Trophoblast cell (in vitro differentiated cells and primary cell): ENCODE results near the gene CRISPLD2.

Experiments used
- DNase-seq, 2 donors: peaks; one replicate each; pipeline ENCODE4 v3.0.0-alpha.2; 2016
- H2AFZ ChIP-seq: 2 replicates; pipeline ENCODE4 v1.6.1; 2013; ENCODE audit warnings: low read length, moderate library complexity, mild to moderate bottlenecking; ENCODE audit not compliant: insufficient read depth, poor library complexity
- H2AK5ac ChIP-seq: 2 replicates; pipeline ENCODE4 v1.6.1; 2013; ENCODE audit warnings: mild to moderate bottlenecking, low read length
- H2BK120ac ChIP-seq: 2 replicates; pipeline ENCODE4 v1.6.1; 2013; ENCODE audit warnings: low read length, mild to moderate bottlenecking, moderate library complexity; ENCODE audit not compliant: insufficient read depth, poor library complexity
- H2BK12ac ChIP-seq: 2 replicates; pipeline ENCODE4 v1.6.1; 2013; ENCODE audit warnings: mild to moderate bottlenecking, low read length, moderate library complexity
- H2BK5ac ChIP-seq: 2 replicates; pipeline ENCODE4 v1.6.1; 2013; ENCODE audit warnings: low read length, low read depth, moderate library complexity, mild to moderate bottlenecking; ENCODE audit not compliant: poor library complexity
- H3K14ac ChIP-seq: 2 replicates; pipeline ENCODE4 v1.6.1; 2013; ENCODE audit warnings: mild to moderate bottlenecking, low read length
- H3K18ac ChIP-seq: 2 replicates; pipeline ENCODE4 v1.6.1; 2013; ENCODE audit warnings: mild to moderate bottlenecking, low read length
- H3K23ac ChIP-seq: 2 replicates; pipeline ENCODE4 v1.6.1; 2013; ENCODE audit warnings: low read length
- H3K27ac ChIP-seq: 2 replicates; pipeline ENCODE4 v1.5.1; 2013; ENCODE audit warnings: low read depth, mild to moderate bottlenecking, inconsistent platforms, low read length, moderate library complexity
- H3K27me3 ChIP-seq: 2 replicates; pipeline ENCODE4 v1.6.1; 2013; ENCODE audit warnings: inconsistent platforms, mild to moderate bottlenecking, low read length, moderate library complexity; ENCODE audit not compliant: insufficient read depth
- H3K36me3 ChIP-seq, 2 experiments: 1 replicate in 1 of 2; 2 replicates in 1 of 2; pipeline ENCODE4 v1.6.1; 2013; ENCODE audit warnings: low read length in 2 of 2, mild to moderate bottlenecking in 2 of 2, moderate library complexity in 1 of 2; ENCODE audit not compliant: insufficient read depth in 2 of 2, control insufficient read depth in 1 of 2
- H3K4ac ChIP-seq: 2 replicates; pipeline ENCODE4 v1.6.1; 2013; ENCODE audit warnings: low read depth, mild to moderate bottlenecking, low read length, moderate library complexity
- H3K4me1 ChIP-seq, 2 experiments: 1 replicate in 1 of 2; 2 replicates in 1 of 2; pipeline ENCODE4 v1.6.1; 2013; ENCODE audit warnings: low read length in 2 of 2, mild to moderate bottlenecking in 2 of 2, moderate library complexity in 1 of 2; ENCODE audit not compliant: insufficient read depth in 2 of 2, control insufficient read depth in 1 of 2
- H3K4me2 ChIP-seq: 2 replicates; pipeline ENCODE4 v1.6.1; 2013; ENCODE audit warnings: inconsistent platforms, mild to moderate bottlenecking, low read length, moderate library complexity
- H3K4me3 ChIP-seq: 2 replicates; pipeline ENCODE4 v1.5.1; 2013; ENCODE audit warnings: mild to moderate bottlenecking, low read depth, low read length, inconsistent platforms
- H3K79me1 ChIP-seq: one replicate; pipeline ENCODE4 v1.6.1; 2013; ENCODE audit warnings: low read length
- H3K79me2 ChIP-seq: 2 replicates; pipeline ENCODE4 v1.6.1; 2013; ENCODE audit warnings: low read length, mild to moderate bottlenecking; ENCODE audit not compliant: control insufficient read depth, insufficient read depth, poor library complexity
- H3K9ac ChIP-seq: 2 replicates; pipeline ENCODE4 v1.6.1; 2013; ENCODE audit warnings: mild to moderate bottlenecking, low read length
- H3K9me3 ChIP-seq: 2 replicates; pipeline ENCODE4 v1.6.1; 2013; ENCODE audit warnings: low read depth, mild to moderate bottlenecking, control low read depth, inconsistent platforms, low read length; ENCODE audit not compliant: insufficient read depth
- H4K12ac ChIP-seq: 2 replicates; pipeline ENCODE4 v1.6.1; 2013; ENCODE audit warnings: low read depth, mild to moderate bottlenecking, low read length, moderate library complexity
- H4K8ac ChIP-seq: 2 replicates; pipeline ENCODE4 v1.6.1; 2013; ENCODE audit warnings: low read depth, mild to moderate bottlenecking, low read length, moderate library complexity
- H4K91ac ChIP-seq: one replicate; pipeline ENCODE4 v1.6.1; 2013; ENCODE audit warnings: low read depth, mild to moderate bottlenecking, low read length, moderate library complexity
- WGBS: extraction: QIAGEN DNeasy Blood & Tissue Kit; methylation state at CpG from one replicate; pipeline ENCODE4 v1.1.7; 2013; ENCODE audit warnings: missing lambda C conversion rate; ENCODE audit not compliant: insufficient read length, insufficient coverage; ENCODE audit errors: extremely low coverage; 5-methylcytosine and 5-hydroxymethylcytosine counted together

The CRISPLD2 gene

DNA sequence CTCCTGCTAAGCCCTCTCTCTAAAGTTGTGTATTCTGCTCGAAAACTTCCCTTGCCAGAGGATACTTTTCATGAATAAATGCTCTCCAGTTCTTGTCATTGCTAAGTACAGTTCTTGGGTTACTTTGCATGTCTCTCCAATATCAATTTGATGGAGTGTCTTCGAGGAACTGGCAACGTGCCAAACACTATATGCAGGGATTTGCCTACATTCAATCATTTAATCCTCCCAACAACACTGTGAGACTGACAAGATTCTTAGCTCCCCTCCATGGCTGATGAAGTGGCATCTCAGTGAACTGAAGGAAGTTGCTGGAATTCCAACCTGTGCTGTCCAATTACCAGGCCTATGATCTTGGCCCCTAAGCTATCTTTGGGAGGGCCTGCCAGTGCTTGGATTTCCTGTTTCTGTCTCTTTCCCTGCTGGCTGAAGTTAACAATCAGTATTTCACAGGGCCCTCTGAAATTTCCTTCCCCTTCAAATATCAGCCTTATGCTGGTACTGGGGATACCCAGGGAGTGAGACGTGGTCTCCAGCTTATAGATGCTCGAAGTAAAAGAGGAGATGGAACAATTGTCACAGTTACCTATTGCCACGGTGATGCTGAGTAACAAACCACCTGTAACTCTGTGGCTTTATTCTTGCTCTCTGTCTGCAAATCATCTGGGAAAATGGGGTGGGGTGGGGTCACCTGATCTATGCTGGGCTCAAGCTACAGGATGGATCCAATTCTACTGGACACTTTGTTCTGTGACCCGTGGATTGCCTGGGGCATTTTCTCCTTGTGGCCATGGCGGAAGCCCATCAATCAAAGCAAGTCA lies 19.4 kb upstream of the CRISPLD2 start:
- WGBS, result no CpG with 5 or more reads among the region's 8 CpGs
- H2BK5ac ChIP-seq, result no peak overlapping the region

DNA sequence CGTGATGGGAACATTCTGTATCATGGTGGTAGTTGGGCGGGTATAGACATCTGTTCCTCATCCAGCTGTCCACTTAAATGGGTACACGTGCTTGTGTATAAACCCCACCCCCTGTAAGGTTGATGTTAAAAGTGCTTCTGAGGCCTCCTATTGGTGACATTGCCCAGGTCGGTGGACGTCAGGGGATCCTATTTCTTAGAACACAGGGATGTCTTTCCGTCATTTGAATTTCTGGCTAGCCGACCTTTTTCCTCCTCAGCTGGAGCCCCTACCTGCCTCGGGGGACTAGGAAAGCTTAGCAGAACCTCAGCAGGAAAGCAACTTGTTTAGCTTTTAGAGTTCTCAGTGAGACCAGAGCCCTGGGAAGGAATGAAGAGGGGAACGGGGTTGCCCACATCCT lies 16.6 kb upstream of the CRISPLD2 start:
- WGBS, result no CpG with 5 or more reads among the region's 9 CpGs
- H2BK120ac ChIP-seq, result no peak overlapping the region

More for the DNA sequence above, 19.4 kb upstream of the CRISPLD2 start:
- Histone ChIP-seq H3K23ac (no peak overlapping the region), H3K9ac (no peak overlapping the region), H3K4ac (no peak overlapping the region), H3K4me3 (no peak overlapping the region), H3K27me3 (no peaks in the 10 kb centered on the region), H2BK120ac (no peak overlapping the region), H3K4me1 (peaks cover 0 to 4% of the 10 kb centered on the region in 2 experiments), H4K12ac (no peak overlapping the region), H3K27ac (no peak overlapping the region), H3K4me2 (no peak overlapping the region), H3K14ac (no peak overlapping the region), H4K8ac (no peak overlapping the region), H3K9me3 (peaks cover 9% of the 10 kb centered on the region), H3K18ac (no peak overlapping the region), H2AK5ac (no peak overlapping the region), H2AFZ (no peak overlapping the region), H3K79me1 (peaks cover under 1% of the 10 kb centered on the region), H3K36me3 (no peaks in the 10 kb centered on the region), H2BK12ac (no peak overlapping the region), H3K79me2 (no peaks in the 10 kb centered on the region), H4K91ac (no peak overlapping the region)
- DNase-seq, result no peak

DNA sequence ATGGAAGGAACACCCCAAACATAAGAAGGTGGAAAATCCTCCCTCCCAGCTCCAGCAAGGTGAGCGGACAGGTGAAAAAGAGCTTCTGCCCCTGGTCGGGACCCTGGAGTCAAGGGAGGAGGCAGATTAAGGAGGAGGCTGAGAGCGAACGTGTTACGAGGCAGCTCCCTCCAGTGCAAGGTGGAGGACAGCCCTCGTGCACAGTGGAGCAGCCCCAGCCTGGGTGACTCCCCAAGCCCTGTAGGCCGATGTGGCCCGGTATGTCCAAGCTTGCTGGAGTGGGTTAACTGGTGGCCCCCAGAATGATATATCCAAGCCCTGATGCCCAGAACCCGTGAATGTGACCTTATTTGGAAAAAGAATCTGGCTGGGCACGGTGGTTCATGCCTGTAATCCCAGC lies 15.5 kb upstream of the CRISPLD2 start:
- no peak overlapping the region for H4K12ac ChIP-seq
- peaks cover 12 to 13% of the 10 kb centered on the region in 2 experiments for H3K4me1 ChIP-seq
- H3K79me2 ChIP-seq, result no peaks in the 10 kb centered on the region
- H3K4me3 ChIP-seq, result no peak overlapping the region
- H3K9me3 ChIP-seq, result peaks cover 14% of the 10 kb centered on the region
- no peak overlapping the region for H3K23ac ChIP-seq
- no peak overlapping the region for H3K14ac ChIP-seq
- no CpG with 5 or more reads among the region's 10 CpGs for WGBS
- no peak overlapping the region for H3K9ac ChIP-seq
- DNase-seq, result no peak
- no peak overlapping the region for H2BK120ac ChIP-seq
- no peak overlapping the region for H2AFZ ChIP-seq
- H3K27me3 ChIP-seq, result no peaks in the 10 kb centered on the region
- H3K27ac ChIP-seq, result no peak overlapping the region
- peaks cover 12% of the 10 kb centered on the region for H3K79me1 ChIP-seq
- no peak overlapping the region for H3K4ac ChIP-seq
- H3K36me3 ChIP-seq, result no peaks in the 10 kb centered on the region
- no peak overlapping the region for H3K4me2 ChIP-seq
- no peak overlapping the region for H4K91ac ChIP-seq
- H2BK5ac ChIP-seq, result no peak overlapping the region
- peak overlapping the region; percentile 23 for H2BK12ac ChIP-seq
- H4K8ac ChIP-seq, result no peak overlapping the region
- peak overlapping the region; percentile 49 for H2AK5ac ChIP-seq
- peak overlapping the region; percentile 21 for H3K18ac ChIP-seq

More for the DNA sequence above, 16.6 kb upstream of the CRISPLD2 start:
- H4K8ac ChIP-seq, result no peak overlapping the region
- no peak for DNase-seq
- H4K12ac ChIP-seq, result no peak overlapping the region
- H3K9ac ChIP-seq, result no peak overlapping the region
- no peak overlapping the region for H3K4me2 ChIP-seq
- no peak overlapping the region for H2BK5ac ChIP-seq
- H3K23ac ChIP-seq, result no peak overlapping the region
- peak overlapping the region; percentile 8 for H4K91ac ChIP-seq
- H3K4ac ChIP-seq, result no peak overlapping the region
- H3K18ac ChIP-seq, result no peak overlapping the region
- H3K9me3 ChIP-seq, result peaks cover 14% of the 10 kb centered on the region
- no peak overlapping the region for H2AFZ ChIP-seq
- H3K27ac ChIP-seq, result no peak overlapping the region
- no peaks in the 10 kb centered on the region for H3K79me2 ChIP-seq
- H3K14ac ChIP-seq, result peak overlapping the region; percentile 17
- no peaks in the 10 kb centered on the region for H3K36me3 ChIP-seq
- peaks cover 12 to 13% of the 10 kb centered on the region in 2 experiments for H3K4me1 ChIP-seq
- no peak overlapping the region for H2BK12ac ChIP-seq
- H3K4me3 ChIP-seq, result peak overlapping the region; percentile 51
- H2AK5ac ChIP-seq, result peak overlapping the region; percentile 41
- H3K27me3 ChIP-seq, result no peaks in the 10 kb centered on the region
- peaks cover 12% of the 10 kb centered on the region for H3K79me1 ChIP-seq

DNA sequence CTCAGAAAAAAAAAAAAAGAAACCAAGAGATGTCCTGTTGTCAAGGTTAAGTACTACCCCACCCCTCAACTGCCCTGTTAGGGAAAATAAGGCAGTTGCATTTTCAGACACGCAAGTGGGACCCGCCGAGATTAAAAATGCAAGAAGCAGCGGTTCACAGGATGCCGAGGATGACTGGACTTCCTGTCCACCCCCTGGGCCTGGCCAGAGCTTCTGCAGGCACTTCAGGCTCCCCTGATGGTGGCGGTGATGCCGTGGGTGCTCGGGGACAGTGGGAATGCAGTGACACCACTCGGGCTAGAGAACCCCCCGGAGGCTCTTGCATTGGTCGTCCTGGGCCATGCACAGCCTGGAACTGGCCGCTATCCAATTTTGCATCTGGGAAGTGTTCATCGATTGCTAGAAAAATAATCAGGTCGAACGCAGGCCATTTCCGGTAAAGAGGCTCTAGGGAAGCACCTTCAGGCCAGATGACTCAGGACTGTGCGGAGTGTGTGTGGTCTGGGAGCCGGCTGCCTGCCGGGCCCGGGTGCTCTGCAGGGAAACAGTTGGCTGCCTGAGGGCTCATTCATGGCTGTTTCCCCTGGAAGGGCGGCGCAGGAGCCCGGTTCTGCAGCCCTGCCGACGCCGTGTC lies 13.4 kb upstream of the CRISPLD2 start:
- Histone ChIP-seq H4K91ac (no peak overlapping the region), H2BK12ac (no peak overlapping the region), H3K4me2 (peak overlapping the region; percentile 15), H3K27me3 (no peaks in the 10 kb centered on the region), H2BK5ac (peak overlapping the region; percentile 67), H2AFZ (no peak overlapping the region), H3K27ac (peak overlapping the region; percentile 74), H3K79me1 (peaks cover 12% of the 10 kb centered on the region), H3K4ac (no peak overlapping the region), H3K14ac (no peak overlapping the region), H3K4me3 (no peak overlapping the region), H3K23ac (no peak overlapping the region), H3K79me2 (no peaks in the 10 kb centered on the region), H2AK5ac (no peak overlapping the region), H4K12ac (no peak overlapping the region), H3K18ac (no peak overlapping the region), H3K36me3 (no peaks in the 10 kb centered on the region), H2BK120ac (no peak overlapping the region), H3K9ac (no peak overlapping the region), H4K8ac (no peak overlapping the region), H3K9me3 (peaks cover 9% of the 10 kb centered on the region), H3K4me1 (peaks cover 8 to 13% of the 10 kb centered on the region in 2 experiments)
- DNase-seq, result peak; percentile 90 to 94
- WGBS, result no CpG with 5 or more reads among the region's 26 CpGs
